MG63 (cell line): ENCODE results near the gene HMSD. TPM values are rescaled to one million over a fixed set of nuclear protein-coding genes. Genes with fewer than 3 reads are reported as not detected.

ENCODE experiments used
- total RNA-seq: library from RNA; depleted of rRNA; stranded (reverse); fragments of >200 nt; shearing (Covaris generic); gene quantifications from 2 replicates; pipeline ENCODE4 v1.2.3, GENCODE V29; 2014; ENCODE audit warnings: low replicate concordance; rRNA removed

The HMSD gene
- total RNA-seq, 1 experiment from 2014 or later: not detected

Other genes with a start within 250 kb of the HMSD start
- gene SERPINB11, start 246.3 kb upstream of the HMSD start, total RNA-seq: not detected in 2 replicates
- gene SERPINB7, start 173.9 kb upstream of the HMSD start, total RNA-seq: 0.99 and 4.7 TPM in 2 replicates
- gene SERPINB2, start 61.6 kb upstream of the HMSD start, total RNA-seq: not detected in 2 replicates
- not detected in 2 replicates for gene SERPINB10, start 41.3 kb upstream of the HMSD start, total RNA-seq
- 2.8 and 3.9 TPM in 2 replicates for gene SERPINB8, start 20.8 kb downstream of the HMSD start, total RNA-seq
- not detected in 2 replicates for gene LINC00305, start 199.8 kb downstream of the HMSD start, total RNA-seq